ENCODE data around the gene ZFAND5. TPM values are rescaled to one million over a fixed set of nuclear protein-coding genes. Genes with fewer than 3 reads are reported as not detected.

ZFAND5 gene
- total RNA-seq, 1 donor from 2014 or later: 204 TPM

- H3K4me1 ChIP-seq: no peaks in the 10 kb centered on the region
- H3K9me3 ChIP-seq: no peaks in the 10 kb centered on the region
- no peak for TF ChIP-seq CTCF (IDR thresholded peaks at IDR 0.05)
- no peak for DNase-seq
- no peak overlapping the region for H3K4me3 ChIP-seq
- no peaks in the 10 kb centered on the region for H3K27me3 ChIP-seq
- no peak overlapping the region for H3K27ac ChIP-seq
- no peaks in the 10 kb centered on the region for H3K36me3 ChIP-seq
- ATAC-seq: no peak
- intact Hi-C loops (cut with DNase I): no loop called here
These were observed 36.4 kb upstream of the ZFAND5 start for GRCh38 chr9:72401396-72401795.

GRCh38 chr9:72400866-72401265 is 35.9 kb upstream of the ZFAND5 start:
- no peaks in the 10 kb centered on the region for H3K36me3 ChIP-seq
- no peak for DNase-seq
- intact Hi-C loops (cut with DNase I): no loop called here

GRCh38 chr9:72399391-72399790 is 34.4 kb upstream of the ZFAND5 start:
- Histone ChIP-seq H3K4me1 (no peaks in the 10 kb centered on the region), H3K36me3 (no peaks in the 10 kb centered on the region), H3K27me3 (no peaks in the 10 kb centered on the region), H3K9me3 (no peaks in the 10 kb centered on the region), H3K27ac (no peak overlapping the region), H3K4me3 (no peak overlapping the region)
- no peak for DNase-seq
- ATAC-seq: no peak
- intact Hi-C loops (cut with DNase I): no loop called here
- no peak for TF ChIP-seq CTCF (IDR thresholded peaks at IDR 0.05)

More at GRCh38 chr9:72400866-72401265, 35.9 kb upstream of the ZFAND5 start:
- H3K27ac ChIP-seq: no peak overlapping the region
- ATAC-seq: no peak
- no peaks in the 10 kb centered on the region for H3K9me3 ChIP-seq
- no peak overlapping the region for H3K4me3 ChIP-seq
- no peak for TF ChIP-seq CTCF (IDR thresholded peaks at IDR 0.05)
- no peaks in the 10 kb centered on the region for H3K27me3 ChIP-seq
- no peaks in the 10 kb centered on the region for H3K4me1 ChIP-seq

- H3K27ac ChIP-seq: peak overlapping the region; percentile 58
- no peak for DNase-seq
These were observed 31.5 kb upstream of the ZFAND5 start for GRCh38 chr9:72396247-72397091.

GRCh38 chr9:72394066-72394465 is 29.1 kb upstream of the ZFAND5 start:
- no peaks in the 10 kb centered on the region for H3K36me3 ChIP-seq
- H3K4me3 ChIP-seq: no peak overlapping the region
- no peak for TF ChIP-seq CTCF (IDR thresholded peaks at IDR 0.05)
- H3K9me3 ChIP-seq: no peaks in the 10 kb centered on the region
- peak; percentile 45 for ATAC-seq
- no peaks in the 10 kb centered on the region for H3K27me3 ChIP-seq
- intact Hi-C loops (cut with DNase I): no loop called here
- no peak overlapping the region for H3K27ac ChIP-seq
- no peak for DNase-seq
- no peaks in the 10 kb centered on the region for H3K4me1 ChIP-seq

More at GRCh38 chr9:72396247-72397091, 31.5 kb upstream of the ZFAND5 start:
- no peaks in the 10 kb centered on the region for H3K4me1 ChIP-seq
- no peak for TF ChIP-seq CTCF (IDR thresholded peaks at IDR 0.05)
- H3K4me3 ChIP-seq: no peak overlapping the region
- H3K27me3 ChIP-seq: no peaks in the 10 kb centered on the region
- H3K9me3 ChIP-seq: no peaks in the 10 kb centered on the region
- intact Hi-C loops (cut with DNase I): no loop called here
- peak; percentile 91 for ATAC-seq
- no peaks in the 10 kb centered on the region for H3K36me3 ChIP-seq

Data from upper lobe of right lung (tissue), 1 donor.